ENCODE measurements around the gene IFT20.

Gene IFT20

GRCh38 chr17:28357061-28357900, 22.0 kb upstream of the IFT20 start, which contains the start of gene POLDIP2:
Gene POLDIP2 (minus strand): TSS chr17:28357527. CDS start chr17:28357448, 79 bp downstream.
- in situ Hi-C loops (cut with HindIII; ENCODE audit: low pct_ligation_motif_present, low sequenced_read_pairs) = no loop called here
- no peak for TF ChIP-seq CTCF (IDR thresholded peaks at IDR 0.05; ENCODE audit: low read depth, low read length, missing control alignments)
- H3K27ac ChIP-seq = peak within 1 kb of the TSS; percentile 77
- H3K4me3 ChIP-seq (ENCODE audit: low read depth, low read length) = peak within 1 kb of the TSS; percentile 95
- DNase-seq = peak; percentile 91
- no peaks in the 10 kb centered on the region for H3K27me3 ChIP-seq (replicated peaks)
- peaks cover 37% of the 10 kb centered on the region for H3K36me3 ChIP-seq (replicated peaks)

- H3K27ac ChIP-seq = no peak overlapping the region
- TF ChIP-seq CTCF (IDR thresholded peaks at IDR 0.05; ENCODE audit: low read depth, low read length, missing control alignments) = no peak
- no peaks in the 10 kb centered on the region for H3K27me3 ChIP-seq (replicated peaks)
- in situ Hi-C loops (cut with HindIII; ENCODE audit: low pct_ligation_motif_present, low sequenced_read_pairs) = no loop called here
- no peak for DNase-seq
- no peak overlapping the region for H3K4me3 ChIP-seq (ENCODE audit: low read depth, low read length)
- peaks cover 67% of the 10 kb centered on the region for H3K36me3 ChIP-seq (replicated peaks)
These were observed 15.0 kb upstream of the IFT20 start for GRCh38 chr17:28350271-28350670.

GRCh38 chr17:28348979-28349378, 13.7 kb upstream of the IFT20 start:
- no peak overlapping the region for H3K4me3 ChIP-seq (ENCODE audit: low read depth, low read length)
- no peak overlapping the region for H3K27ac ChIP-seq
- in situ Hi-C loops (cut with HindIII; ENCODE audit: low pct_ligation_motif_present, low sequenced_read_pairs) = no loop called here
- peaks cover 69% of the 10 kb centered on the region for H3K36me3 ChIP-seq (replicated peaks)
- no peak for TF ChIP-seq CTCF (IDR thresholded peaks at IDR 0.05; ENCODE audit: low read depth, low read length, missing control alignments)
- no peak for DNase-seq
- no peaks in the 10 kb centered on the region for H3K27me3 ChIP-seq (replicated peaks)

- H3K27me3 ChIP-seq (replicated peaks) = no peaks in the 10 kb centered on the region
- peaks cover 69% of the 10 kb centered on the region for H3K36me3 ChIP-seq (replicated peaks)
- TF ChIP-seq CTCF (IDR thresholded peaks at IDR 0.05; ENCODE audit: low read depth, low read length, missing control alignments) = no peak
- no peak overlapping the region for H3K4me3 ChIP-seq (ENCODE audit: low read depth, low read length)
- peak overlapping the region; percentile 64 for H3K27ac ChIP-seq
- in situ Hi-C loops (cut with HindIII; ENCODE audit: low pct_ligation_motif_present, low sequenced_read_pairs) = no loop called here
- peak; percentile 76 for DNase-seq
These were observed 12.1 kb upstream of the IFT20 start for GRCh38 chr17:28347261-28347891.

- in situ Hi-C loops (cut with HindIII; ENCODE audit: low pct_ligation_motif_present, low sequenced_read_pairs) = no loop called here
- peak; percentile 53 for TF ChIP-seq CTCF (IDR thresholded peaks at IDR 0.05; ENCODE audit: low read depth, low read length, missing control alignments)
- H3K36me3 ChIP-seq (replicated peaks) = peaks cover 72% of the 10 kb centered on the region
- no peak for DNase-seq
- no peaks in the 10 kb centered on the region for H3K27me3 ChIP-seq (replicated peaks)
- peak overlapping the region; percentile 64 for H3K27ac ChIP-seq
- H3K4me3 ChIP-seq (ENCODE audit: low read depth, low read length) = no peak overlapping the region
These were observed 11.5 kb upstream of the IFT20 start for GRCh38 chr17:28346746-28347246.
